HG02763 (cell line): ENCODE results near the gene ITIH2.

Source experiments
- ATAC-seq: cut with Tn5 transposase; IDR thresholded peaks from one replicate; pipeline ENCODE4 v1.9.1; 2021; ENCODE audit warnings: mild to moderate bottlenecking, moderate library complexity; ENCODE audit not compliant: unreplicated experiment

The ITIH2 gene

DNA sequence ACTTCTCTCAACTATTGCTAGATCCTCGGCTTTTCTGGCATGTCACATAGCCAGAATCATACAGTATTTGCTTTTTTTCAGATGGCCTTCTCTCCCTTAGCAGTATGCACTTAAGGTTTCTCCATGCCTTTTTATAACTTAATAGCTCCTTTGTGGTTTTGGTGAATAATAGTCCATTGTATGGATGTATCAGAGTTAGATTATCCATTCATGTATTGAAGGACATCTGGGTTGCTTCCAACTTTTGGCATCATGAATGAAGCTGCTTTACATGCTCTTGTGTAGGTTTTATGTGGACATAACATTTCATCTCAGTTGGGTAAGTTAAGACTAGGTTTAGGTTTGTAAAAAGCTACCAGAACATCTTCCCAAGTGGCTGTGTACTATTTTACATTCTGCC, 89.4 kb downstream of the ITIH2 start:
- ATAC-seq: no peak

DNA sequence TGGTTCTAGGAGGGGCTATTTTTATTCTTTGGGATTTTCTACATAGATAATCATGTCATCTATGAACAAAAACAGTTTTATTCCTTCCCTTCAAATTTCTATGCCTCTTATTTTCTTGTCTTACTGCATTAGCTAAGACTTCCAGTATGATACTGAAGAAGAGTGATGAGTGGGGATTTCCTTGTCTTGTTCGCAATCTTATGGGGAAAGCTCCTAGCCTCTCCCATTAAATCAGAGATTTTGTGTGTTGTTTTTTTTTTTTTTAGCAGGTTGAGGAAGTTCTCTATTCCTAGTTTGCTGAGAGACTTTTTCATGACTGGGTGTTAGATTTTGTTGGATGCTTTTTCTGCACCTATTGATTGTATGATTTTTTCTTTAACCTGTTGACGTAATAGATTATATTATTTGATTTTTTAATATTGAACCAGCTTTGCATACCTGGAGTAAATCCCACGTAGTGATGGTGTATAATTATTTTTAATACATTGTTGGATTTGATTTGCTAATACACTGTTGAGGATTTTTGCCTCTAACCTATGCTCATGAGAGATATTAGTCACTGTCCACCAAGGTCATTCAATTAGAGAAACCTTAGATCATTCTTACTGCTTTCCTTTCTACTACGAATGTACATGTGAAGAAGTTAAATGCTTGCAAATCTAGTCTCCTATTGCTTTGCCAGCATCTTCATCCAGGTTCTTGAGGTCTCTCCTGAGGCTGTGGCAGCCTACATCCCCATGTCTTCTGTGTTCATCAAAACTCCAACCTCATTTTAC, 91.3 kb downstream of the ITIH2 start:
- no peak for ATAC-seq

DNA sequence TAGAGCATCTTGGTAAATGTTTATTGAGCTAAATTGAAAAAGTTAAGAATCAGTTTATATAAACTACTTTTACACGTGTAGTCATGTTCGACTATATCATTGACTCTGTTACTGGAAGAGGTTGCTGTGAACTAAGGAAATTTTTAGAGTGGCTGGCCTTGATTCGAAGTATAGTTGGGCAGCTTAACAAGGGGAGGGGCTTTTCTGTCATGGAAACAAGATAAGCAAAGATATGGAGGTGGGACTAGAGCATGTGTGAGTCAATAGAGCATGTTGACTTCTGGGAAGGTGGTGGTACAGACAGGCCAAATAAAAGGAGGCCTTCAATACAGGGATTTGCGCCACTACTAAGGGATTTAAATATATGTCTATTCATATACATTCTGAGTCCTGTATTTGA, 92.5 kb downstream of the ITIH2 start:
- no peak for ATAC-seq

DNA sequence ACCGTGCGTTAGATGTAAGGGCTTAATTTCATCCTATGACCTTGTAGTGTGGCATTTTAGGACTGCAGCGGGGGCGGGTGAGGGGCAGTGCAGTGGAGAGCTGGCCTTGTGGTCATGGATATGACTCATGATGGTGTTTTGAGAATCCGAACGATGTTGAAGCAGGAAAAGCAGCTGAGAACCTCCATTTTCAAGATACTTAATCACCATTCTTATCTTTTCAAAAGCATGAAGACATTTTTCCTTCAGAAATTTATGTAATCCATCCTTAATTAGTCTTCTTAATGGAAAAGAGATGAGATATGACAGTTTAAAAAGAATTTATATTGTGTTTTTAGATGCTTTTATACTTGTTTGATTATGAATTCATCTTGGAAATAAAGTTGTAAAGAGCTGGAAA, 94.5 kb downstream of the ITIH2 start:
- no peak for ATAC-seq
